Measurements from ENCODE around the gene TACC2.

TACC2 gene

GRCh38 chr10:122122493-122122892, 133.5 kb downstream of the TACC2 start:
- DNase-seq (ENCODE audit: low read depth): no peak
- TF ChIP-seq, protein P1, sequence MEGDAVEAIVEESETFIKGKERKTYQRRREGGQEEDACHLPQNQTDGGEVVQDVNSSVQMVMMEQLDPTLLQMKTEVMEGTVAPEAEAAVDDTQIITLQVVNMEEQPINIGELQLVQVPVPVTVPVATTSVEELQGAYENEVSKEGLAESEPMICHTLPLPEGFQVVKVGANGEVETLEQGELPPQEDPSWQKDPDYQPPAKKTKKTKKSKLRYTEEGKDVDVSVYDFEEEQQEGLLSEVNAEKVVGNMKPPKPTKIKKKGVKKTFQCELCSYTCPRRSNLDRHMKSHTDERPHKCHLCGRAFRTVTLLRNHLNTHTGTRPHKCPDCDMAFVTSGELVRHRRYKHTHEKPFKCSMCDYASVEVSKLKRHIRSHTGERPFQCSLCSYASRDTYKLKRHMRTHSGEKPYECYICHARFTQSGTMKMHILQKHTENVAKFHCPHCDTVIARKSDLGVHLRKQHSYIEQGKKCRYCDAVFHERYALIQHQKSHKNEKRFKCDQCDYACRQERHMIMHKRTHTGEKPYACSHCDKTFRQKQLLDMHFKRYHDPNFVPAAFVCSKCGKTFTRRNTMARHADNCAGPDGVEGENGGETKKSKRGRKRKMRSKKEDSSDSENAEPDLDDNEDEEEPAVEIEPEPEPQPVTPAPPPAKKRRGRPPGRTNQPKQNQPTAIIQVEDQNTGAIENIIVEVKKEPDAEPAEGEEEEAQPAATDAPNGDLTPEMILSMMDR (IDR thresholded peaks at IDR 0.05; ENCODE audit: low read depth, low read length, missing control alignments): no peak

GRCh38 chr10:122123186-122123585, 134.2 kb downstream of the TACC2 start:
- no peak overlapping the region for H3K4me3 ChIP-seq (ENCODE audit: low read depth, low read length)
- no peak for DNase-seq (ENCODE audit: low read depth)
- TF ChIP-seq, protein P1 (IDR thresholded peaks at IDR 0.05; ENCODE audit: low read depth, low read length, missing control alignments): no peak

More at GRCh38 chr10:122122493-122122892, 133.5 kb downstream of the TACC2 start:
- no peak overlapping the region for H3K4me3 ChIP-seq (ENCODE audit: low read depth, low read length)

- TF ChIP-seq, protein P1 (IDR thresholded peaks at IDR 0.05; ENCODE audit: low read depth, low read length, missing control alignments): no peak
- H3K4me3 ChIP-seq (ENCODE audit: low read depth, low read length): no peak overlapping the region
- DNase-seq (ENCODE audit: low read depth): no peak
Observed at GRCh38 chr10:122124342-122124741, 135.4 kb downstream of the TACC2 start.

DNA sequence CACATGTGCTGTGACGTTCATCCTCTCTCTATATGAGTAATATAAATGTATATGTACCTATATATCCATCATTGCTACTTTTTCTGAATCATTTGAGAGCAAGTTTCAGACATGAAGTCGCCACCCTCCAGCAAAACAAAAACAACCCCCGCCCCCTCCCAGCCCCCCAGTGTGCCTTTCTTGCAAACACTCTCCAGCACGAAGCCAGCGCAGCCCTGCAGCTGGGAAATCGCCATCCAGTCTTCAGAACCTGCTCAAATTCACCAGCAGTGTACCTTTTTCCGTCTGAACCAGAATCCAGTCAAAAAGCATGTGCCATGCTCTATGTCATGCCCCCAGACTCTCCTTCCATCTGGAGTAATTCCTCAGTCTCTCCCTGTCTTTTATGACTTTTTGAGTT, 135.8 kb downstream of the TACC2 start:
- TF ChIP-seq, protein P1 (IDR thresholded peaks at IDR 0.05; ENCODE audit: low read depth, low read length, missing control alignments): no peak
- DNase-seq (ENCODE audit: low read depth): no peak
- H3K4me3 ChIP-seq (ENCODE audit: low read depth, low read length): no peak overlapping the region

GRCh38 chr10:122126763-122127659, 138.0 kb downstream of the TACC2 start:
- TF ChIP-seq, protein P1 (IDR thresholded peaks at IDR 0.05; ENCODE audit: low read depth, low read length, missing control alignments): no peak
- H3K4me3 ChIP-seq (ENCODE audit: low read depth, low read length): no peak overlapping the region
- no peak for DNase-seq (ENCODE audit: low read depth)

- no peak overlapping the region; the same call in 1 of the 2 replicates for H3K4me3 ChIP-seq (ENCODE audit: low read depth, low read length)
- DNase-seq (ENCODE audit: low read depth): no peak
- TF ChIP-seq, protein P1 (IDR thresholded peaks at IDR 0.05; ENCODE audit: low read depth, low read length, missing control alignments): no peak
Observed at GRCh38 chr10:122127943-122128342, 139.0 kb downstream of the TACC2 start.

All from GM12864 (cell line).